NB4 (cell line): ENCODE results near the gene IQCK.

Source experiments
- CTCF ChIP-seq: IDR thresholded peaks from one replicate; pipeline ENCODE4 v1.5.1; 2012; ENCODE audit warnings: low read depth, low read length
- POLR2A ChIP-seq: IDR thresholded peaks from 2 replicates; pipeline ENCODE4 v1.6.1; 2011; ENCODE audit warnings: mild to moderate bottlenecking; ENCODE audit not compliant: insufficient read length; ENCODE audit errors: extremely low read depth

GRCh38 chr16:19874026-19874425, 156.0 kb downstream of the IQCK start:
- TF ChIP-seq CTCF = no peak
- no peak for TF ChIP-seq POLR2A
